GF-D8 (cell line): ENCODE data around the gene SIGLEC5.
"Not testable (repeated sequence)": the region's sequence is repeated elsewhere in the genome, so short reads cannot be mapped to it uniquely, and the experiment has no call there.

ENCODE experiments used
- DNase-seq: peaks from one replicate; lab custom pipeline; 2025; lab: John Stamatoyannopoulos, UW

The SIGLEC5 gene

GRCh38 chr19:51630315-51630714 is at the start of gene SIGLEC5:
Gene SIGLEC5, minus strand, starts transcription at chr19:51630401. Its CDS starts 66 bp downstream, at chr19:51630335.
- not testable (repeated sequence) for DNase-seq

- peak; percentile 43 for DNase-seq
Measured at GRCh38 chr19:51676566-51677083, 46.4 kb upstream of the SIGLEC5 start.

GRCh38 chr19:51675911-51676565 is 45.8 kb upstream of the SIGLEC5 start:
- not testable (repeated sequence) for DNase-seq

- DNase-seq, result no peak
Measured at GRCh38 chr19:51668216-51668615, 38.0 kb upstream of the SIGLEC5 start.

- DNase-seq, result no peak
Measured at GRCh38 chr19:51664997-51665396, 34.8 kb upstream of the SIGLEC5 start.

- no peak for DNase-seq
Measured at GRCh38 chr19:51664131-51664530, 33.9 kb upstream of the SIGLEC5 start.

GRCh38 chr19:51663650-51664049 is 33.4 kb upstream of the SIGLEC5 start:
- DNase-seq, result no peak

GRCh38 chr19:51660975-51661600 is 30.9 kb upstream of the SIGLEC5 start:
- no peak for DNase-seq

- no peak for DNase-seq
Measured at GRCh38 chr19:51654783-51655182, 24.6 kb upstream of the SIGLEC5 start.

- DNase-seq, result no peak
Measured at GRCh38 chr19:51653162-51653561, 23.0 kb upstream of the SIGLEC5 start.

GRCh38 chr19:51652266-51652665 is 22.1 kb upstream of the SIGLEC5 start:
- no peak for DNase-seq

- peak; percentile 77 for DNase-seq
Measured at GRCh38 chr19:51651216-51651846, 21.1 kb upstream of the SIGLEC5 start.

- DNase-seq, result no peak
Measured at GRCh38 chr19:51647318-51647717, 17.1 kb upstream of the SIGLEC5 start.

- not testable (repeated sequence) for DNase-seq
Measured at GRCh38 chr19:51646730-51647129, 16.5 kb upstream of the SIGLEC5 start, which contains the start of gene SIGLEC14. Gene SIGLEC14, minus strand, starts transcription at chr19:51646825. Its CDS starts 66 bp downstream, at chr19:51646759.

GRCh38 chr19:51644636-51645271 is 14.6 kb upstream of the SIGLEC5 start:
- DNase-seq, result no peak

GRCh38 chr19:51641648-51642047 is 11.4 kb upstream of the SIGLEC5 start:
- no peak for DNase-seq

- no peak for DNase-seq
Measured at GRCh38 chr19:51640386-51640785, 10.2 kb upstream of the SIGLEC5 start.

GRCh38 chr19:51639916-51640315 is 9.7 kb upstream of the SIGLEC5 start:
- no peak for DNase-seq

- peak; percentile 10 for DNase-seq
Measured at GRCh38 chr19:51637362-51637978, 7.3 kb upstream of the SIGLEC5 start.

GRCh38 chr19:51632126-51632525 is 1.9 kb upstream of the SIGLEC5 start:
- no peak for DNase-seq

- DNase-seq, result peak; percentile 9
Measured at GRCh38 chr19:51628153-51628939, 1.9 kb downstream of the SIGLEC5 start.
